Thyroid gland (tissue), 4 donors: ENCODE results near the gene SYNPO2L.

Experiments
- POLR2A ChIP-seq, 2 donors: fragments of 450-650 bp; IDR thresholded peaks; one replicate each; pipeline ENCODE4 v1.6.1; 2017; ENCODE audit warnings: antibody characterized with exemption in 2 of 2, mild to moderate bottlenecking in 2 of 2, moderate library complexity in 1 of 2
- TF ChIP-seq, protein P1 (sequence below), 6 experiments: fragments of 200-600 bp in 3 of 6; fragments of 450-650 bp in 3 of 6; sonication (generic) in 3 of 6; IDR thresholded peaks; one replicate each; pipeline ENCODE4 v1.5.1; 2016 to 2019; ENCODE audit warnings: antibody characterized with exemption in 6 of 6, mild to moderate bottlenecking in 2 of 6, inconsistent platforms in 1 of 6, moderate library complexity in 1 of 6

DNA sequence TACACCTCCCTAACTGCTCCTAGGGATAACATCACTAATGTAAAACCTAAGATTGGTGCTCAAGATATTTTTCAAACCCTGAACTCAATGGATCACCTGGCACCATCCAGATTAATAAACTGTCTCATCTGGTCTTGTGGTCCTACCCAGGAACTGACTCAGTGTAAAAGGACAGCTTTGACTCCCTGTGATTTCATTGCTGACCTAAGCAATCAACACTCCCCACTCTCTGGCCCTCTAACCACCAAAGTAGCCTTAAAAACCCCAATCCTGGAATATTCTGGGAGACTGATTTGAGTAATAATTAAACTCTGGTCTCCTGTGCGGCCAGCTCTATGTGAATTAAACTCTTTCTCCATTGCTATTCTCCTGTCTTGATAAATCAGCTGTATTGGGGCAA is 58.5 kb downstream of the SYNPO2L start:
- TF ChIP-seq, protein P1, sequence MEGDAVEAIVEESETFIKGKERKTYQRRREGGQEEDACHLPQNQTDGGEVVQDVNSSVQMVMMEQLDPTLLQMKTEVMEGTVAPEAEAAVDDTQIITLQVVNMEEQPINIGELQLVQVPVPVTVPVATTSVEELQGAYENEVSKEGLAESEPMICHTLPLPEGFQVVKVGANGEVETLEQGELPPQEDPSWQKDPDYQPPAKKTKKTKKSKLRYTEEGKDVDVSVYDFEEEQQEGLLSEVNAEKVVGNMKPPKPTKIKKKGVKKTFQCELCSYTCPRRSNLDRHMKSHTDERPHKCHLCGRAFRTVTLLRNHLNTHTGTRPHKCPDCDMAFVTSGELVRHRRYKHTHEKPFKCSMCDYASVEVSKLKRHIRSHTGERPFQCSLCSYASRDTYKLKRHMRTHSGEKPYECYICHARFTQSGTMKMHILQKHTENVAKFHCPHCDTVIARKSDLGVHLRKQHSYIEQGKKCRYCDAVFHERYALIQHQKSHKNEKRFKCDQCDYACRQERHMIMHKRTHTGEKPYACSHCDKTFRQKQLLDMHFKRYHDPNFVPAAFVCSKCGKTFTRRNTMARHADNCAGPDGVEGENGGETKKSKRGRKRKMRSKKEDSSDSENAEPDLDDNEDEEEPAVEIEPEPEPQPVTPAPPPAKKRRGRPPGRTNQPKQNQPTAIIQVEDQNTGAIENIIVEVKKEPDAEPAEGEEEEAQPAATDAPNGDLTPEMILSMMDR (IDR thresholded peaks at IDR 0.05) = no peak
- no peak for TF ChIP-seq POLR2A (IDR thresholded peaks at IDR 0.05)
